ENCODE results near the gene SAMHD1.

DNA sequence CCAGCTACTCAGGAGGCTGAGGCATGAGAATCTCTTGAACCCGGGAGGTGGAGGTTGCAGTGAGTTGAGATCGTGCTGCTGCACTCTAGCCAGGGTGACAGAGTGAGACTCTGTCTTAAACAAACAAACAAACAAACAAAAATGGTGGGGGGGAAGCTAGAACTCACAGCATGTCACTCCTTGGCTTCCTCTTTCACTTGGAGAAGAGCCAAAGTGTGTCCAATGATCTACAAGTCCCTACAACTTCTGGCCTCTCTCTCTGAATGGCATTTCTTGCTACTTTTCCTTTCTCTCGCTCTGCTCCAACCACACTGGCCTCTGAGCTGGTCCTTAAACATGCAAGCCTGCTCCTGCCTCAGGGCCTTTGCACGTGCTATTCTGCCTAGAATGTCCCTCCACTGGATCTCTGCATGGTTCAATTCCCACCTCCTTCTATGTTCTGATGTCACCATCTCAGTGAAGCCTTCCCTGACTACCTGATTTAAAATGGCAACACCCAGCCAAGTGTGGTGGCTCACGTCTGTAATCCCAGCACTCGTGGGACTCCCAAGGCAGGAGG is 67.5 kb downstream of the SAMHD1 start:
- TF ChIP-seq, protein P1, sequence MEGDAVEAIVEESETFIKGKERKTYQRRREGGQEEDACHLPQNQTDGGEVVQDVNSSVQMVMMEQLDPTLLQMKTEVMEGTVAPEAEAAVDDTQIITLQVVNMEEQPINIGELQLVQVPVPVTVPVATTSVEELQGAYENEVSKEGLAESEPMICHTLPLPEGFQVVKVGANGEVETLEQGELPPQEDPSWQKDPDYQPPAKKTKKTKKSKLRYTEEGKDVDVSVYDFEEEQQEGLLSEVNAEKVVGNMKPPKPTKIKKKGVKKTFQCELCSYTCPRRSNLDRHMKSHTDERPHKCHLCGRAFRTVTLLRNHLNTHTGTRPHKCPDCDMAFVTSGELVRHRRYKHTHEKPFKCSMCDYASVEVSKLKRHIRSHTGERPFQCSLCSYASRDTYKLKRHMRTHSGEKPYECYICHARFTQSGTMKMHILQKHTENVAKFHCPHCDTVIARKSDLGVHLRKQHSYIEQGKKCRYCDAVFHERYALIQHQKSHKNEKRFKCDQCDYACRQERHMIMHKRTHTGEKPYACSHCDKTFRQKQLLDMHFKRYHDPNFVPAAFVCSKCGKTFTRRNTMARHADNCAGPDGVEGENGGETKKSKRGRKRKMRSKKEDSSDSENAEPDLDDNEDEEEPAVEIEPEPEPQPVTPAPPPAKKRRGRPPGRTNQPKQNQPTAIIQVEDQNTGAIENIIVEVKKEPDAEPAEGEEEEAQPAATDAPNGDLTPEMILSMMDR (IDR thresholded peaks at IDR 0.05; ENCODE audit: poor library complexity), result no peak
- TF ChIP-seq EZH2phosphoT487 (IDR thresholded peaks at IDR 0.05; ENCODE audit: low read depth, severe bottlenecking, unreplicated experiment), result no peak

All from hepatocyte (in vitro differentiated cells).